GM12872 (cell line): ENCODE measurements around the gene UGT1A4.

Experiments used
- CTCF ChIP-seq: IDR thresholded peaks from 3 replicates; pipeline ENCODE4 v1.5.1; 2011; ENCODE audit warnings: low read depth, mild to moderate bottlenecking, low read length, moderate library complexity; ENCODE audit not compliant: insufficient read depth

UGT1A4 gene

GRCh38 chr2:233814056-233814835, 95.7 kb downstream of the UGT1A4 start:
- no peak for TF ChIP-seq CTCF

- no peak for TF ChIP-seq CTCF
Observed at GRCh38 chr2:233815861-233816260, 97.3 kb downstream of the UGT1A4 start.

GRCh38 chr2:233816334-233816733, 97.8 kb downstream of the UGT1A4 start:
- no peak for TF ChIP-seq CTCF

GRCh38 chr2:233816771-233817170, 98.2 kb downstream of the UGT1A4 start:
- TF ChIP-seq CTCF, result no peak

- TF ChIP-seq CTCF, result no peak
Observed at GRCh38 chr2:233817361-233817911, 98.9 kb downstream of the UGT1A4 start.

GRCh38 chr2:233817995-233818638, 99.6 kb downstream of the UGT1A4 start:
- TF ChIP-seq CTCF, result no peak
